Endothelial cell (in vitro differentiated cells): ENCODE data around the gene KRT82. TPM values are rescaled to one million over a fixed set of nuclear protein-coding genes. Genes with fewer than 3 reads are reported as not detected.

Experiments used
- DNase-seq: peaks from one replicate; pipeline ENCODE4 v3.0.0; 2021; ENCODE audit warnings: low spot score
- H3K27ac Mint-ChIP-seq: one replicate; pipeline ENCODE4 v1.8.0; 2021; ENCODE audit warnings: mixed read lengths, inconsistent platforms; ENCODE audit not compliant: unreplicated experiment
- H3K27me3 Mint-ChIP-seq: one replicate; pipeline ENCODE4 v1.8.0; 2021; ENCODE audit warnings: mild to moderate bottlenecking, moderate library complexity, mixed read lengths, inconsistent platforms; ENCODE audit not compliant: unreplicated experiment
- H3K36me3 Mint-ChIP-seq: one replicate; pipeline ENCODE4 v1.8.0; 2021; ENCODE audit warnings: mild to moderate bottlenecking, low read depth, mixed read lengths, inconsistent platforms; ENCODE audit not compliant: unreplicated experiment
- H3K4me1 Mint-ChIP-seq: one replicate; pipeline ENCODE4 v1.8.0; 2021; ENCODE audit warnings: mild to moderate bottlenecking, mixed read lengths, inconsistent platforms; ENCODE audit not compliant: unreplicated experiment
- H3K4me3 Mint-ChIP-seq: one replicate; pipeline ENCODE4 v1.8.0; 2021; ENCODE audit warnings: mild to moderate bottlenecking, mixed read lengths, inconsistent platforms; ENCODE audit not compliant: unreplicated experiment
- H3K9me3 Mint-ChIP-seq: one replicate; pipeline ENCODE4 v1.8.0; 2021; ENCODE audit warnings: mixed read lengths, inconsistent platforms; ENCODE audit not compliant: unreplicated experiment
- CTCF ChIP-seq: fragments of 200-600 bp; sonication (generic); IDR thresholded peaks from one replicate; pipeline ENCODE4 v1.5.0; 2021; ENCODE audit warnings: antibody characterized with exemption; ENCODE audit not compliant: unreplicated experiment
- total RNA-seq: library from RNA; stranded (reverse); fragmentation: NEBNext Ultra II Directional; extraction: Animal tissue kit (Norgen Biotek cat#: 25700); gene quantifications from one replicate; pipeline ENCODE4 v1.2.1, GENCODE V29; 2021; ENCODE audit not compliant: unreplicated experiment

KRT82 gene
- total RNA-seq, 1 donor from 2014 or later: not detected

- Mint-ChIP-seq H3K4me1 (no peaks in the 10 kb centered on the region), H3K27ac (no peak overlapping the region), H3K27me3 (peaks cover 4% of the 10 kb centered on the region), H3K36me3 (no peaks in the 10 kb centered on the region), H3K9me3 (no peaks in the 10 kb centered on the region), H3K4me3 (no peak overlapping the region)
- TF ChIP-seq CTCF: no peak
- DNase-seq: no peak
These were observed 13.6 kb downstream of the KRT82 start for GRCh38 chr12:52392465-52393007.

- Mint-ChIP-seq H3K27me3 (peaks cover 4% of the 10 kb centered on the region), H3K27ac (no peak overlapping the region), H3K4me1 (no peaks in the 10 kb centered on the region), H3K9me3 (no peaks in the 10 kb centered on the region), H3K36me3 (no peaks in the 10 kb centered on the region), H3K4me3 (no peak overlapping the region)
- TF ChIP-seq CTCF: no peak
- no peak for DNase-seq
These were observed 14.5 kb downstream of the KRT82 start for GRCh38 chr12:52391618-52392002.

- H3K27me3 Mint-ChIP-seq: peaks cover 4% of the 10 kb centered on the region
- H3K4me3 Mint-ChIP-seq: no peak overlapping the region
- no peaks in the 10 kb centered on the region for H3K4me1 Mint-ChIP-seq
- no peaks in the 10 kb centered on the region for H3K36me3 Mint-ChIP-seq
- H3K27ac Mint-ChIP-seq: no peak overlapping the region
- DNase-seq: peak; percentile 47
- peak; percentile 79 for TF ChIP-seq CTCF
- H3K9me3 Mint-ChIP-seq: no peaks in the 10 kb centered on the region
These were observed 15.2 kb downstream of the KRT82 start for GRCh38 chr12:52390739-52391617.

GRCh38 chr12:52389313-52390207 lies 16.6 kb downstream of the KRT82 start:
- Mint-ChIP-seq H3K27ac (no peak overlapping the region), H3K36me3 (no peaks in the 10 kb centered on the region), H3K4me1 (no peaks in the 10 kb centered on the region), H3K27me3 (peaks cover 3% of the 10 kb centered on the region), H3K9me3 (no peaks in the 10 kb centered on the region), H3K4me3 (no peak overlapping the region)
- TF ChIP-seq CTCF: no peak
- DNase-seq: no peak
